Esophagus squamous epithelium (tissue), 5 donors: Measurements from ENCODE around the gene R3HDM4. TPM values are rescaled to one million over a fixed set of nuclear protein-coding genes. Genes with fewer than 3 reads are reported as not detected.
A peak's percentile ranks its signal among the peaks of the same experiment; 100 is the strongest.

Source experiments
- DNase-seq: peaks from one replicate; lab custom pipeline; 2025; lab: John Stamatoyannopoulos, UW
- H3K27ac ChIP-seq, 4 donors: fragments of 200-600 bp; sonication (generic); one replicate each; pipeline ENCODE4 v1.5.1; 2016 to 2019; ENCODE audit warnings: mild to moderate bottlenecking in 1 of 4
- H3K27me3 ChIP-seq, 4 donors: fragments of 200-600 bp; sonication (generic); 1 replicate in 3 of 4; 2 replicates in 1 of 4; pipeline versions ENCODE4 v1.5.1 to v1.6.0; 2017 to 2021; ENCODE audit warnings: antibody characterized with exemption in 1 of 4
- H3K36me3 ChIP-seq, 3 donors: fragments of 200-600 bp; sonication (generic); one replicate each; pipeline ENCODE4 v1.5.1; 2016 to 2019
- H3K4me1 ChIP-seq, 3 donors: fragments of 200-600 bp; sonication (generic); one replicate each; pipeline ENCODE4 v1.5.1; 2017 to 2019
- H3K4me3 ChIP-seq, 4 donors: fragments of 200-600 bp; sonication (generic); 1 replicate in 3 of 4; 2 replicates in 1 of 4; pipeline ENCODE4 v1.5.1; 2016 to 2019; ENCODE audit warnings: mild to moderate bottlenecking in 2 of 4, moderate library complexity in 1 of 4
- H3K9me3 ChIP-seq, 3 donors: fragments of 200-600 bp; sonication (generic); one replicate each; pipeline ENCODE4 v1.5.1; 2016 to 2019
- CTCF ChIP-seq, 6 experiments: fragments of 450-650 bp in 4 of 6; fragments of 200-600 bp in 2 of 6; sonication (generic) in 2 of 6; IDR thresholded peaks; one replicate each; pipeline ENCODE4 v1.5.1; 2016 to 2019; ENCODE audit warnings: antibody characterized with exemption in 6 of 6, mild to moderate bottlenecking in 4 of 6, moderate library complexity in 4 of 6
- POLR2A ChIP-seq, 4 donors: fragments of 450-650 bp; IDR thresholded peaks; one replicate each; pipeline ENCODE4 v1.6.1; 2017; ENCODE audit warnings: antibody characterized with exemption in 4 of 4, mild to moderate bottlenecking in 4 of 4, moderate library complexity in 3 of 4
- WGBS, 2 donors: methylation state at CpG; one replicate each; pipeline ENCODE4 v1.1.5; 2018; 5-methylcytosine and 5-hydroxymethylcytosine counted together
- intact Hi-C: fragments of 100-400 bp; cut with DNase I; formaldehyde crosslinking; loops from one replicate; pipeline ENCODE4 v1.15.0; 2022
- total RNA-seq, 4 donors: library from RNA; depleted of rRNA; stranded (reverse); fragments of >200 nt; gene quantifications; one replicate each; pipeline ENCODE4 v1.1.0, GENCODE V29; 2016
- donor health status: DM: yes; HTN: yes; CAD: no.

The R3HDM4 gene
- total RNA-seq, 4 donors from 2014 or later, result 42.9 to 83.7 (median 62.4) TPM

GRCh38 chr19:925526-926322, 12.7 kb upstream of the R3HDM4 start, which contains the start of gene ARID3A:
Gene ARID3A (plus strand): TSS chr19:926035. CDS start chr19:929529, 3,494 bp downstream.
- Histone ChIP-seq H3K9me3 (no peaks in the 10 kb centered on the region), H3K27me3 (peaks cover 0 to 9% (median 2%) of the 10 kb centered on the region in 4 donors), H3K4me1 (peaks cover 21 to 65% (median 23%) of the 10 kb centered on the region in 3 donors), H3K4me3 (peak within 1 kb of the TSS; percentile 70 to 97 (median 90)), H3K27ac (peak within 1 kb of the TSS; percentile 90 to 96 (median 91)), H3K36me3 (peaks cover 0 to 12% (median 0%) of the 10 kb centered on the region in 3 donors)
- intact Hi-C loops, result no loop called here
- no peak for TF ChIP-seq CTCF (IDR thresholded peaks at IDR 0.05)
- peak in 2 of 4 donors; percentile 37 to 61 for TF ChIP-seq POLR2A (IDR thresholded peaks at IDR 0.05)
- no peak for DNase-seq
- 0% methylated on average over 3 of the region's 97 CpGs; no CpG with 5 or more reads in 1 of the 2 donors for WGBS, 2 donors

DNA sequence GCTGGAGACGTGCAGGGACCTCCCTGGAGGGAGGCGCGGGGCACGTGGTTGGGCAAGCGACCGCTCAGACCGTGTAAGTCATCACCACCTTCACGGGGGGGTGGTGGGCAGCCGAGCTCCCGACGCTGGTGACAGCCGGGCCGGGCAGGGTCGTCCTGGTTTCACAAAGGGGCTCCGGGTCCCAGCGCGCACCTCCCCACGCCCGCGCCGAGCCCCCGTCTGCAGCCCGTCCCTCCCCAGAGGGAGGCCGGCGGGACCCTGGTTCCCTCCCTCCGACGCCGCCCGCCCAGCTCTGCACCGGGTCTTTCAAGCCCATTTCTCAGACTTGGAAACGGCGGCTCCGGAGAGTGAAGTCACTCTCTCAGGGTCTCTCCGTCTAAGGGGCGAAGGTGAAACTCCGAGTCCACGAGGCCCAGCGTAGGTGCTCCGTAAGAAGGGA, 12.1 kb upstream of the R3HDM4 start:
- no peak for DNase-seq
- TF ChIP-seq CTCF (IDR thresholded peaks at IDR 0.05) (no peak), POLR2A (IDR thresholded peaks at IDR 0.05) (no peak)
- peaks cover 0 to 11% (median 0%) of the 10 kb centered on the region in 3 donors for H3K36me3 ChIP-seq
- peaks cover under 1 to 15% (median 3%) of the 10 kb centered on the region in 4 donors for H3K27me3 ChIP-seq
- no peaks in the 10 kb centered on the region for H3K9me3 ChIP-seq
- 0% methylated on average over 5 of the region's 39 CpGs; no CpG with 5 or more reads in 1 of the 2 donors for WGBS, 2 donors
- H3K4me1 ChIP-seq, result peaks cover 25 to 71% (median 27%) of the 10 kb centered on the region in 3 donors
- peak overlapping the region; percentile 70 to 97 (median 90) for H3K4me3 ChIP-seq
- intact Hi-C loops, result no loop called here
- H3K27ac ChIP-seq, result peak overlapping the region; percentile 90 to 96 (median 91)

DNA sequence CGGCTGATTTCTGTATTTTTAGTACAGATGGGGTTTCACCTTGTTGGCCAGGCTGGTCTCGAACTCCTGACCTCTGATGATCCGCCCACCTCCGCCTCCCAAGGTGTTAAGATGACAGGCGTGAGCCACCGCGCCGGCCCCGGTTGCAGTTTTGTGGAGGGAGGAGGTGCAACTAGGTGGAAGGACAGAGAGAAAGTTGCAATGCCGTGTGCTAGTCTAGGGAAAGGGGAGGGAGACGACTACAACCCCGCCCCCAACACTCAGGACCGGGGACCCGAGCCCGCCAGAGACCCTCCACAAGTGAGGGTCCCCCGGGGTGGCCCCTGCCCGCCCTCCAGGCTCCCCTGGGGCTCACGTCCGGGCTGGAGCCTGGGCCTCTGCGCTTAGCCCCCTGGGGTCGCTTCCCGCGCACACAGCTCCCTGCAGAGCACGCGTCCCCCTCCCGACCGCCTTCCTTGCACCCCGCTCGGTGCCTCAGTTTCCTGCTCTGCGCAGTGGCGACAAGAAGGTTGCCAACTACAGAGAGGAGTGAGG, 11.6 kb upstream of the R3HDM4 start:
- TF ChIP-seq POLR2A (IDR thresholded peaks at IDR 0.05) (no peak), CTCF (IDR thresholded peaks at IDR 0.05) (no peak)
- peaks cover 30 to 76% (median 32%) of the 10 kb centered on the region in 3 donors for H3K4me1 ChIP-seq
- intact Hi-C loops, result loop anchor here (5.0 kb wide), 2 partner anchors 62 to 152 kb away; no protein-coding TSS in a partner anchor
- peak overlapping the region; percentile 70 to 97 (median 90) for H3K4me3 ChIP-seq
- no peak for DNase-seq
- H3K36me3 ChIP-seq, result peaks cover 0 to 8% (median 0%) of the 10 kb centered on the region in 3 donors
- H3K27me3 ChIP-seq, result peaks cover 3 to 20% (median 4%) of the 10 kb centered on the region in 4 donors
- H3K27ac ChIP-seq, result peak overlapping the region; percentile 90 to 96 (median 91)
- WGBS, 2 donors, result 4 to 8% methylated on average over 8 to 18 of the region's 31 CpGs
- H3K9me3 ChIP-seq, result no peaks in the 10 kb centered on the region

GRCh38 chr19:920051-920864, 7.2 kb upstream of the R3HDM4 start:
- H3K4me1 ChIP-seq, result peaks cover 40 to 75% (median 51%) of the 10 kb centered on the region in 3 donors
- H3K27me3 ChIP-seq, result peaks cover 14 to 58% (median 30%) of the 10 kb centered on the region in 4 donors
- H3K4me3 ChIP-seq, result peak overlapping the region; percentile 13 to 60 (median 30)
- peak overlapping the region in 1 of 4 donors; percentile 6 for H3K27ac ChIP-seq
- no peak for DNase-seq
- intact Hi-C loops, result loop anchor here (2.0 to 5.0 kb wide), 3 partner anchors 58 to 148 kb away; no protein-coding TSS in a partner anchor
- no peaks in the 10 kb centered on the region for H3K9me3 ChIP-seq
- peak in 1 of 4 donors; percentile 27 for TF ChIP-seq POLR2A (IDR thresholded peaks at IDR 0.05)
- TF ChIP-seq CTCF (IDR thresholded peaks at IDR 0.05), result no peak
- no peaks in the 10 kb centered on the region for H3K36me3 ChIP-seq
- 3 to 4% methylated on average over 4 to 5 of the region's 84 CpGs for WGBS, 2 donors
